ENCODE measurements around the gene CRB1. TPM values are rescaled to one million over a fixed set of nuclear protein-coding genes. Genes with fewer than 3 reads are reported as not detected.

Gene CRB1
- total RNA-seq, 4 donors from 2014 or later: 0.05 to 0.26 TPM; not detected in 2

- WGBS, 2 donors: 80 to 90% methylated on average over 1 of the region's 1 CpG
Measured at GRCh38 chr1:197234581-197234980, 33.5 kb upstream of the CRB1 start.

GRCh38 chr1:197235355-197235754 is 32.7 kb upstream of the CRB1 start:
- H3K4me3 ChIP-seq (ENCODE audit: low read depth, poor library complexity, severe bottlenecking): no peak overlapping the region
- no peak for DNase-seq (ENCODE audit: low spot score in 2 of 2)
- 89 to 93% methylated on average over 2 of the region's 2 CpGs for WGBS, 2 donors
- TF ChIP-seq CTCF (IDR thresholded peaks at IDR 0.05) (no peak), POLR2A (IDR thresholded peaks at IDR 0.05) (no peak)
- intact Hi-C loops (cut with DNase I; ENCODE audit: low total_unique reads): no loop called here

More at GRCh38 chr1:197234581-197234980, 33.5 kb upstream of the CRB1 start:
- no peak for DNase-seq (ENCODE audit: low spot score in 2 of 2)
- TF ChIP-seq CTCF (IDR thresholded peaks at IDR 0.05): no peak
- no peak for TF ChIP-seq POLR2A (IDR thresholded peaks at IDR 0.05)
- H3K4me3 ChIP-seq (ENCODE audit: low read depth, poor library complexity, severe bottlenecking): no peak overlapping the region
- intact Hi-C loops (cut with DNase I; ENCODE audit: low total_unique reads): no loop called here

GRCh38 chr1:197247465-197247864 is 20.6 kb upstream of the CRB1 start:
- H3K4me3 ChIP-seq (ENCODE audit: low read depth, poor library complexity, severe bottlenecking): no peak overlapping the region
- no peak for DNase-seq (ENCODE audit: low spot score in 2 of 2)
- 40 to 42% methylated on average over 1 of the region's 1 CpG for WGBS, 2 donors
- intact Hi-C loops (cut with DNase I; ENCODE audit: low total_unique reads): no loop called here
- TF ChIP-seq POLR2A (IDR thresholded peaks at IDR 0.05) (no peak), CTCF (IDR thresholded peaks at IDR 0.05) (no peak)

- DNase-seq (ENCODE audit: low spot score in 2 of 2): no peak
- no peak for TF ChIP-seq CTCF (IDR thresholded peaks at IDR 0.05)
- no peak for TF ChIP-seq POLR2A (IDR thresholded peaks at IDR 0.05)
- intact Hi-C loops (cut with DNase I; ENCODE audit: low total_unique reads): no loop called here
- 39 to 47% methylated on average over 2 of the region's 2 CpGs for WGBS, 2 donors
- no peak overlapping the region for H3K4me3 ChIP-seq (ENCODE audit: low read depth, poor library complexity, severe bottlenecking)
Measured at GRCh38 chr1:197249324-197249723, 18.7 kb upstream of the CRB1 start.

- no peak for DNase-seq (ENCODE audit: low spot score in 2 of 2)
Measured at GRCh38 chr1:197250616-197251015, 17.4 kb upstream of the CRB1 start.

More at GRCh38 chr1:197250616-197251015, 17.4 kb upstream of the CRB1 start:
- 38 to 51% methylated on average over 2 of the region's 2 CpGs for WGBS, 2 donors
- no peak overlapping the region for H3K4me3 ChIP-seq (ENCODE audit: low read depth, poor library complexity, severe bottlenecking)
- no peak for TF ChIP-seq POLR2A (IDR thresholded peaks at IDR 0.05)
- no peak for TF ChIP-seq CTCF (IDR thresholded peaks at IDR 0.05)
- intact Hi-C loops (cut with DNase I; ENCODE audit: low total_unique reads): no loop called here
